NOMO-1 treated with DMSO at 0.1 percent for 48 hours (cell line): ENCODE measurements around the gene HMGXB3.

Source experiments
- DNase-seq: peaks from one replicate; lab custom pipeline; 2025; ENCODE audit not compliant: unreplicated experiment; lab: John Stamatoyannopoulos, UW

HMGXB3 gene

DNA sequence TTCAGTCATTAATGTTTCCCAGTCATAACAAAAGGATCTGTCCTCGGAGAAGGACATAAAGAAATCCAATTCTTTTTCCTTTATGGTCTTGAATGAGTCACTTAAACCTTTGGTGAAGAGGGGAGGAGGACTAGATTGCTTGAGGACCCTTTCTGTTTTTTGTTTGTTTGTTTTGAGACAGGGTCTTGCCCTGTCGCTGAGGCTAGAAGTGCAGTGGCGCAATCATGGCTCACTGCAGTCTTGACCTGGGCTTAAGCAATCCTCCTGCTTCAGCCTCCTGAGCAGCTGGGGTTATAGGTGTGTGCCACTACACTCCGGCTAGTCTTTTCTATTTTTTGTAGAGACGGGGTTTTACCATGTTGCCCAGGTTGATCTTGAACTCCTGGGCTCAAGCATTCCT is 12.4 kb upstream of the HMGXB3 start:
- no peak for DNase-seq

GRCh38 chr5:149990518-149991376 is 9.8 kb upstream of the HMGXB3 start:
- DNase-seq = peak; percentile 57

DNA sequence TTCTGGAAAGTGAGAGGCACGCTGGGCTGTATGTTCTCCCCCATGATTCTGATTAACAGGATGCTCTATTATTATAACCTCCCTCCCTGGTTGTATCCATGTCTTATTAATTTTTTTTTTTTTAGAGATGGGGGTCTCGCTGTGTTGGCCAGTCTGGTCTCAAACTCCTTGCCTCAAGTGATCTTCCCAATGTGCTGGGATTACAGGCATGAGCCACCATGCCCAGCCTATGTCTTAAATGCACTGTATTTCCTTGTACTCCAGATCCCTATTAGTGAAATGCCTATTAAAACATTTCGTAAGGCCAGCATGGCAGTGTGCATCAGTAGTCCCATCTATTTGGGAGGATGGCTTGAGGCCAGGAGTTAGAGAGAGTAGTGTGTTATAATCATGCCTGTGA is 7.1 kb upstream of the HMGXB3 start:
- no peak for DNase-seq

- no peak for DNase-seq
Measured at GRCh38 chr5:149995385-149996204, 4.9 kb upstream of the HMGXB3 start.

- DNase-seq = no peak
Measured at GRCh38 chr5:149996205-149996890, 4.2 kb upstream of the HMGXB3 start.

GRCh38 chr5:149998281-149998680 is 2.3 kb upstream of the HMGXB3 start:
- no peak for DNase-seq

GRCh38 chr5:149999359-149999758 is 1.2 kb upstream of the HMGXB3 start:
- no peak for DNase-seq

- DNase-seq = no peak
Measured at GRCh38 chr5:149999866-150000255, 678 bp upstream of the HMGXB3 start.

GRCh38 chr5:150000990-150001659 is 586 bp downstream of the HMGXB3 start:
- peak; percentile 21 for DNase-seq

GRCh38 chr5:150001660-150002486 is 1.3 kb downstream of the HMGXB3 start:
- peak; percentile 94 for DNase-seq

DNA sequence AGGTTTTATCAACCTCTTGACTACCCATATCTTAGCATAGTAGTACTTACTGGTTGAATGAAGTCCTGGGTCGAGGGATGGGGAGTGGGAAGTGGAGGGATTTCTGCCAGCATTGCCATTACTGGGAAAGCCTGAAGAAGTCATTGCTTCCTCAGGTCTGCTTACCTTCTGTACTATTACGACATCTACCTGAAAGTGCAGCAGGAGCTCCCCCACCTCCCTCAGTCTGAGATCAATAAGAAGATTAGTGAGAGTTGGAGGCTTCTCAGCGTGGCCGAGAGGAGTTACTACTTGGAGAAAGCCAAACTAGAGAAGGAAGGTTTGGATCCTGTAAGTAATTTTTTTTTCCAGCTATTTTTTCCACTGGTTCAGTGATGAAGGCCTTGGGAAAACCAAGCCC is 5.8 kb downstream of the HMGXB3 start:
- DNase-seq = no peak

GRCh38 chr5:150007050-150007449 is 6.5 kb downstream of the HMGXB3 start:
- no peak for DNase-seq

GRCh38 chr5:150009671-150010387 is 9.3 kb downstream of the HMGXB3 start:
- DNase-seq = no peak

DNA sequence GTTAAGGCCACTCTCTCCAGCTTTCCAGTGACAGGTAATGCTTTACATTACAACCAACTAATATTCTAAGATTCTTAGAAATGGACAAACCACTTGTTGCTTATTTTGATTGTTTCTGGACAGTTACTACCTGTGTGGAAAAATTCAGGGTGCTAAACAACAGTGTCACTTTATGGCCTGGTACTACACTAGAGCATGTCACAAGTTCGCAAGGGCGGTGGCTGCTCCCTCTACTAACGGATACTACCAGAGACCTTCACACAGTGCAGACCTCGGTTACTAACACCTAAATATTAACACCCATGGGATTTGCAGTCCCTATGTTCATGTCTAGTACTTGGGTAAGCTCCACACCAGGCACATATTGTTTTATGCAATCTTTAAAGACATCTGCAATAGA is 13.4 kb downstream of the HMGXB3 start:
- no peak for DNase-seq

DNA sequence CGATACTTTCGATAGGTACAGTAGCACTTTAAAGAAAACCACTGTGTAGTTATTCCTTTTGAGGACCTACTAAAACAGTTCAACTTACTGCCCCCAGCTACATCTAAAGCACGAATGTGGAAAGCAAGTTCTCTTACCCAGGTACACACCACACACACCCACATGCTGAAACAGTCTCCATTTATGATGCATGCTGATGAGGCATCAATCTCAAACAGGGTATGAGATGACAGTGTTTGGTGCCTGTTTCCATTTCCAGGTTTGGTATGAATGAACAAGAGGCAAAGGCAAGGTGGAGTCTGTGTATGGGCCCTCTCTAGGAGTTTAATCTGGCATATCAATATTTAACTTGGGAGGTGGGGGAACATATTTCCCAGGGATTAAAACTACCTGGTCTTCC is 13.9 kb downstream of the HMGXB3 start:
- DNase-seq = no peak

DNA sequence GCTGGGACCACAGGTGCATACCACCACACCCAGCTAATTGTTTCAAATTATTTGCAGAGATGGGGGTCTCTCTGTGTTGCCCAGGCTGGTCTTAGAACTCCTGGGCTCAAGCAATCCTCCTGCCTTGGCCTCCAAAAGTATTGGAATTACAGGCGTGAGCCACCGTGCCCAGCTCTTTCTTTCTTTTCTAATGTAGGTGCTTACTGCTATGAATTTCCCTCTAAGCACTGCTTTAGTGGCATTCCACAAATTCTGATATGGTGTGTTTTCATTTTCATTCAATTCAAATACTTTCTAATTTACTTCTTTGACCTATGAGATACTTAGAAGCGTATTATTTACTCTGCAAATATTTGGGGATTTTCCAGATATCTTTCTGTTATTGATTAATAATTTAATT is 14.9 kb downstream of the HMGXB3 start:
- no peak for DNase-seq

DNA sequence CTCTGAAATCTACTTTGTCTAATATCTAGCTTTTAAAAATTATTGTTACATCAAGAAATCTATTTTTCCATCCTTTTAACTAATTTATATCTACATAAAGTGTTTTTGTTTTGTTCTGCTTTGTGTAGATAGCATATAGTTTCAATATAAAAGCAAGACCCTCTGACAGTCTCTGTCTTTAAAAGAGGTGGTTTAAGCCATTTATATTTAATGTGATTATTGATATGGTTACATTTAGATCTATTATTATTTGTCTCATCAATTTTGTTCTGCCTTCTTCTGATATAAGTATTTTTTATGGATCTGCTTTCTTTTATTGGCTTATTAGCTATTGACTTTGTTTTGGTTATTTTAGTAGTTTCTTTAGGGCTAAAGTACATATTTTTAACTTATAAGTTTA is 16.0 kb downstream of the HMGXB3 start:
- DNase-seq = no peak

GRCh38 chr5:150017226-150018005 is 16.9 kb downstream of the HMGXB3 start:
- no peak for DNase-seq

DNA sequence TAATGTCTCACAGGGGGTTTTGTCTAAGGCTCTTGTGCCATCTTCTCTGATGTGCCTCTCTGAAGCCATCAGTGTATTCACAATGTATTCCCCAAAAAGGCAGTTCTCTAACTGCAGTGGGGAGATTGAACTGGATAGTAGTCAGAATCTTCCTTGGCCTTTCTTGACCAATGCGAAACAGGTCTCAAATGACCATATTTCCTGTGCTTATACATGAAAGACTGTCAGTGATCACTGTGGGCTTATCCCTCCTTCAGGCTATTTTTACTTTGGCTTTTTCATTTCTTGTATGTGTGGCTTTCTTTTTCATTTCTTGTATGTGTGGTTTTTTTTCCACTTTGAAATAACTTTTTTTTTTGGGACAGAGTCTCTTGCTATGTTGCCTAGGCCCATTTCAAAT is 19.7 kb downstream of the HMGXB3 start:
- DNase-seq = no peak
